ENCODE results near the gene MCM9.

The MCM9 gene

DNA sequence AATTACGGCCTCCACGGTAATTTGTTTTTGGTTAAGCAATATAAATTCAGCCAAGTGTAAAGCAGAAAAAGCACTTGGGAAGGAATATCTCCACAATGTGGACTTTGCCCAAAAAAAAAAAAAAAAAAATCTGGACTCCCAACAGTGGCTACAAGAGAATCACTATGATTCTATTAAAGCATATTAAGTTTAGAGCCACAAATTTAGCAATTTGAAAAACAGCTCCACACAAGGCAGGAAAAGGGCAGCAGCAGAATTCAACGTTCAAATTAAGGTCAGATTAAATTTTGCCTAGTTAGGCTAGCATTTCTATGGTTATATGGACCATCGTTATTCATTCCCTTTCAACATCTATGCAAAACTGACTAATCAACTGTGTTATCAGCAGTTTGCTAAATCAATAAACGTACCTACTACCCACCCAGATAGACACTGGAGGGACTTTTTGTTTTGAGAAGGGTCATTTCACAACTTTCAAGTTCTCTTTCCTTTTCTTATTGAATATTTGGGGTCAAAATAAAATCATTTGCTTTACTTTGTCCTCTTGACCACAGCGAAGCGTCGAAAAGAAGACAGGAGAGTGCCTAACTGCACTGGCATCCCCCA, 1.0 kb downstream of the MCM9 start:
- in situ Hi-C loops (cut with HindIII; ENCODE audit: low sequenced_read_pairs): no loop called here

DNA sequence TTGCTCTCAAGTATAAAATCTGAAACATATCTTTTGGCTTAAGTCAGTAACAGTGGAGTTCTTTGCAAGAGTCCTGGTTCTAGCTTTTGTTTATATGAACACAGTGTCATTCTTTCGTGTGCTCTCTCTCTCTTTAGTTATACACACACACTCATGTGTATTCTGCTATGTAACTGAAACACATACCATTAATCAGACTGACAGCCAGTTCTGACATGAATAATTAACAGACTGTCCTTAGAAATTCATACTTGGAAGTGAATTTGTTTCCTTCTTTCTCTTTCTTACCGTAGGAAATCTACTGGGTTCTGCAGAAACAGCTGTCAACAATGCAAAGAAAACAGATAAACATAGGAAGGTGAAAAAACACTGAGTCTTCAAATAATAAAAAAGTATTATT, 2.5 kb downstream of the MCM9 start:
- in situ Hi-C loops (cut with HindIII; ENCODE audit: low sequenced_read_pairs): no loop called here

DNA sequence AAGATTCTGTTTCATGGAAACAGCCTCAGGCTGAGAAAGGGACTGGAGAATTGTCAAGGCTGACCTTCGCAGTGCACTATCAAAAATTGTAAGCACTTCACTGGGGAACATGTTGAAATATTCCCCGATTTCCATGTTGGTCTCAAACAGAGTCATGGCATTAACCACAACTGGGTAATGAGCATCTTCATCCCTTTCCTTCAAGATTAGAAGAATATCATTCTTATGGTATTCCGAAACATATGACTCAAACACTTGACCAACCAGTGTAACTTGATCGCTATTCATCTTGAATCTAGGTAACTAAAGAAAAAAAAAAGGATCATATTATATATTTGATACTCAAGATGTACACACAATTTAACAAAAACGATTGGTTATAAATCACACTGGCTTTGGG, 3.5 kb downstream of the MCM9 start:
- in situ Hi-C loops (cut with HindIII; ENCODE audit: low sequenced_read_pairs): no loop called here

DNA sequence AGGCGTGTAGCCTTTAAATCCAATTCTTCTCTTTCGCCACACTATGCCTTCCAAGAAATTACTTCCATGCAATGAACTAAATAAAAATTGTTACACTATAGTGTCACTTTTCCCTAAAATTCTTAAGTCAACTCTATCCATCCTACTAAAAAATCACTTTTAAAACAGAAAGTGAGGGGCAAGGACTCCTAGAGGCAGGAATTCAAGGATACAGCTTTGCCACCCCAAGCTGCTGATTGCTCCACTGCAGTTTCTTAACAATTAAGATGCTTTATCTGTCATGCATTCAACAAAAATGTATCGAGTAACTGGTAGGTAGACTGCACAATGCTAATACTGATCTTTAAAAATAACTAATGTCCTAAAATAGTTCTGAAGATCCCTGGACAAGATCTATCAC, 4.3 kb downstream of the MCM9 start:
- in situ Hi-C loops (cut with HindIII; ENCODE audit: low sequenced_read_pairs): no loop called here

DNA sequence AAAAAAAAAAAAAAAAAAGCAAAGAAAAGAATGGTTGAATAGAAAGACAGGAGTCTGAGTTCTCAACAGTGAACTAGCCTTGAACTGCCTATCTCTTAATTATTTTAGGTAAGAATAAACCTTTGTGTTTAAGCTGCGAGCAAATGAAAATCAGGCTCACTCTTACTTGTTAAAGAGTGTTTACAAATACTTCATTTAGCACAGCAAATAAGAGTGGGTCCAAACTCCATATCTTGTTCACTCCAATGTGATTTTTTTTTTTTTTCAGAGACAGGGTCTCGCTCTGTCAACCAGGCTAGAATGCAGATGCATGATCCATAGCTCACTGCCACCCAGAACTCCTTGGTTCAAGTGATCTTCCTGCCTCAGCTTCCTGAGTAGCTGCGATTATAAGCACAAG, 11.9 kb downstream of the MCM9 start:
- in situ Hi-C loops (cut with HindIII; ENCODE audit: low sequenced_read_pairs): no loop called here

DNA sequence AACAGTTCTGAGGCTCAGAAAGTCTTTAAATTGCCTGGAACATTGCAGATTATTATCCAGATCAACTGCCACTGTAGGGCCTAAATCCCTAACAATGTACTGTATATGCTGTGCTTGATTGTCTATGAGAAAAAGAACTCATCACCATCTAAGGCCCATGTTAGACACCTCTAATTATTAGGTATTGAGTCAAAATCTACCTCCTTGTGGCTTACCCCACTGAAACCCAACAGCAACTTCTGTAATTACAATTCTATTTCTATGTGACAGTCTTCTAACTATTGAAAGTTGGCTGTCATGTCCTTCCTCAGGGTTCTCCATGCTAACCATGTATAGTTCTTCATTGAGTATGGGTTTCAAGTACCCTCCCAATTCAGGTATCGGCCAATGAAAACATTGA, 13.9 kb downstream of the MCM9 start:
- in situ Hi-C loops (cut with HindIII; ENCODE audit: low sequenced_read_pairs): no loop called here

DNA sequence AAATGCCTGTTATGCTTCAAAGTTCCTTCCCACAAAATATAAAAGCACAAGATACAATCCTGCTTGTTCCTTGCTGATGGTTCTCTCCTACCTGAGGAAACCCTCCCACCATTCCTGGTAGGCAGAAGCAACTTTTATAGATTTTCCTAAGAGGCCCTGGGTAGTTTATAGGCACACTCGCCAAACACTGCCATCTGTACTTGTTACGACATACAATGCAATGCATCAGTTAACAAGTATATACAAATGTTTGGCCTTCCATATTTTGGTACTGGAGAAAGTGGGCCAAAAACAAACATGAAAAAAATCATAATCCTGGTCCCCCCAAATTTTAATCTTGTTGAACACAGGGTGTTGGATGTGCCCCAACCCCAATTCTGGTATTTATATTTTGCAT, 16.6 kb downstream of the MCM9 start:
- in situ Hi-C loops (cut with HindIII; ENCODE audit: low sequenced_read_pairs): no loop called here

DNA sequence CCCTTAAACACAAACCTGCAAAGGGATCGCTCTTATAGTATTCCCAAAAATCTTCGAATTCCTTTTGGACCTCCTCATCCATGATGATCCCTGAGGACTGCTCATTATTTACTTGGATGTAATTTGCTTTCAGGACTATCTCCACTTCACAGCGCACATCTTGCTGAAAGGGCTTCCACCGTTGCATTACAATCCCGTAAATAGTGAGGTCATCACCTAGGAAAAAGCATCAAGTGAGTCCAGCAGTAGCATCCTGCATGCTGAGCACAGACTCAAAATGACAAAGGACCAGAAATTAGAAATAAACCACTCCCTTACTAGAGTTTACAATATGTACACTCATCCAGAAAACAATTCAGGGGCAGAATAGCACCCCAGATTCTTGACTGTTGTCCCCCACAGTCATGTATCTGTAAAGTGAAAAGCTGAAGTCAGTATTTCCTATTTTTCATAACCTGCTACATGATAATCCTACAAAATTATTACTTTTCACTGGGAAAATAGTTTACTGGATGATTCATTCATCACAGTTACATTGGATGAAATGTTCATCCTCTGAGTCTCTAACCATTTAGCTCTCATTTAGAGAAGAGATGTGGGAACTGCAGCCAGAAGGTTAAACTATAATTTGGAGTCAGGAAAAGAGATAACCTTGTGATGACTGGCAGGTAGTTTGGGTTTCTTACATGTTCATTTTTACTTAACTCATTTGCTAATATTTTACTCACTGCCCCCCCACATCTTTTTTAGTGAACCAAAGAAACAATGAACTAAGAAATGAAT, 17.2 kb downstream of the MCM9 start:
- in situ Hi-C loops (cut with HindIII; ENCODE audit: low sequenced_read_pairs): no loop called here

DNA sequence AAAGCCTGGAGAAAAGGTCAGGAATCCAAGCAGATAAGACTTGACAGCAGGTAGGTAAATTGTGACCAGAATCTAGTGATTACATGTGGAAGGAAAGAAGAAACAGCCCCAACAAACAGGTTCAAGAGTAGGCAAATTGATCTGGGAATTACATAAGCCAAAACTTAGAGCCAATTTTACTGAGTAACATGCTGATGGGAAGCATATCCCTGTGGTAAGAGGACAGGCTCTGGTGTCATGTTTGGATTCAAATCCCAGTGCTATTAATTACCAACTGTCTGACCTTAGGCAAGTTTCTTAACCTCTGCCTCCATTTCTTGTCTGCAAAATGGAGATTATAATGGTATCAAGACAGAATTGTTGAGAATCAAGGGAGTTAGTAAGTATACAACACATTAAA, 20.4 kb downstream of the MCM9 start:
- in situ Hi-C loops (cut with HindIII; ENCODE audit: low sequenced_read_pairs): no loop called here

DNA sequence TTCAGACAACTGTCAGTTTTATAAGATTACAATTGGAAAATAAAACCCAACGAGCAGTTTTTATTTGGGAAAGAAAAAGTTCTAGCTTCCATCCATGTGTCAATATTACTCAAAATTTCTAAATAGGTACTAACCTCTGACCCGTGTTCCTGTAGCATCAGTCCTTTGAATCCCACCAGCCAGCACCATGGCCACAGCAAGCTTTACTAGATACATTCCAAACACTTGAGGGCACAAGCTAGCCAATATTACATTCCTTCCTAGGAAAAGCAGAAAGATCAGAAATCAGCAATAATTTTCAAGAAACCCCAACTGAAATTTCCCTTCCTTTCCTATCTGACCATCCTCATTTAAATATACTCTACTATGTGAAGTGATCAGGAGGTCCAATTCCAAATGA, 21.8 kb downstream of the MCM9 start:
- in situ Hi-C loops (cut with HindIII; ENCODE audit: low sequenced_read_pairs): no loop called here

DNA sequence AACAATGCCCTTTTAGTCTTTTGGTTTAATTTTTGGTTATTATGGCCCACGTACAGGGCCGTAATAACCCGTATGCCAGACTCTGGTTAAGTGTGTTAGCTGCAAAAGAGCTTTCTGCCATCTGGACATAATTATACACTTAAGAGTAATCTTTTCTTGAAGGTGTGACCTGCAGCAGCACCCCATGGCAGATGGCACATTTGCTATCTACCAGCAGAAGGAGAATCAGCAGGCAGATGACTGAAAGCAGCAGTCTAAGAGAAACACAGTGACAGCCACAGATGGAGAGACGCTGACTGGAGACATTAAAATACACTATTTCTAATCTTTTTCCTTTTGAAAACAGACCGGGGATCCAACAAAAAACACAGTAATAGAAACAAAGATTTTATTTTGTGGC, 22.3 kb downstream of the MCM9 start:
- in situ Hi-C loops (cut with HindIII; ENCODE audit: low sequenced_read_pairs): no loop called here

DNA sequence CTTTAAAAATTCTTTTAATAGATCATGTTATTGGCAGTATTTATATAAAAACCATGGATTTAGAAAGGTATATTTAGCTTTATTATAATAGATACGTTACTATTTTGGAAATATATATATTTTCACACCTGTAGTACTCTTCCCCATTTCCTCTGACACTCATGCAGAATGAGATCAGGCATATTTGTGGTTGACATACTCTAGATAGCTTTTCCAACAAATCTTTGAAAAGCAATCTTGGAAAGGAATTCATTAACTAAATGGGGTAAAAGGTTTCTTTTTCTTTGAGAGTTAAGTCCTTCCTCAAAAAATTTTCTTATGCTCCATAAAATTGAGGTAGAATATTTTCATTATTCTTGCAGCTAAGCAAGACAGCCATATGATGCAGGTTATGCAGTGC, 26.5 kb downstream of the MCM9 start:
- in situ Hi-C loops (cut with HindIII; ENCODE audit: low sequenced_read_pairs): no loop called here

DNA sequence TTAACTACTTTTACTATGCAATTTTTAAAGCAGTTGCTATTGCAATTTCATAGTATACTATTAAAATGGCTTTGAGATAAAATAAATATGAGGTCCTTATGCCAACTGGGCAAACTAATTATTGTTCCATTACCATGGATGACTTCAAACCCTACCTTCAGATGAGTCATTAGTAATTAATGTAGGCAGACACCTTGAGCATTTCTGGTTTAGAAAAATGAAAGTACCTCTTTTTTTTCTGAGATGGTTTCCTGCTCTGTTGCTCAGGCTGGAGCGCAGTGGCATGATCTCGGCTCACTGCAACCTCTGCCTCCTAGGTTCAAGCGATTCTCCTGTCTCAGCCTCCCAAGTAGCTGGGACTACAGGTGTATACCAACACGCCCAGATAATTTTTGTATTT, 29.1 kb downstream of the MCM9 start:
- in situ Hi-C loops (cut with HindIII; ENCODE audit: low sequenced_read_pairs): no loop called here

DNA sequence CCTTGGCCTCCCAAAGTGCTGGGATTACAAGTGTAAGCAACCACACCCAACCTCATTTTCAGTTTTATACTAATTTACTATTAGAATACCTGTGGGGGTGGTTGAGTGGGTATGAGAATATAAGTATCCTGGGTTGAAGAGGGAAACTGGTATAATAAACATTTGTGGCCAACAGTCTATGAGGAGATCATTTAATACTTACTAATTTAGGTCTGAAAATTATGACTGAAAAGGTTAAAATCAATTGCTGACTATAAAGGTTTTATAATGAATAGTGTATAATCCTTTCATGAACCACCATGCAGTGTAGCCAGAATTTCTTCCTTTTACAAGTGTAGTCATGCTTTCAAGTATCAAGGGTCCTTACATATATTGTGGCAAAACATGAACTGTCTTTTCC, 29.9 kb downstream of the MCM9 start:
- in situ Hi-C loops (cut with HindIII; ENCODE audit: low sequenced_read_pairs): no loop called here

DNA sequence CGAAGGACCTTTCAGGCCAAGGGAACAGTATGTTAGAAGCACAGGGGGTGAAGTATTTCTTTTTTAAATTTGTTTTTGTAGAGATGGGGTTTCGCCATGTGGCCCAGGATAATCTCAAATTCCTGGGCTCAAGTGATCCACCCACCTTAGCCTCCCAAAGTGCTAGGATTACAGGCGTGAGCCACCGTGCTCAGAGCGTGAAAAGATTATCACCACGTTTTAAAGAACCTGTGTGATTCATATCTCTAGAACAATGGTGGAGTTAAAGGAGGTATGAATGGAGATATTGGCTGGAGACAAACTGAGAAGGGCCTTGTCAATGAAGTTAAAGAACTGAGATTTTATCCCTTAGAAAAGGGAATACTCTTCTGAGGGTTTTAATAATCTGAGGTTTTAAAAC, 31.3 kb downstream of the MCM9 start:
- in situ Hi-C loops (cut with HindIII; ENCODE audit: low sequenced_read_pairs): no loop called here

DNA sequence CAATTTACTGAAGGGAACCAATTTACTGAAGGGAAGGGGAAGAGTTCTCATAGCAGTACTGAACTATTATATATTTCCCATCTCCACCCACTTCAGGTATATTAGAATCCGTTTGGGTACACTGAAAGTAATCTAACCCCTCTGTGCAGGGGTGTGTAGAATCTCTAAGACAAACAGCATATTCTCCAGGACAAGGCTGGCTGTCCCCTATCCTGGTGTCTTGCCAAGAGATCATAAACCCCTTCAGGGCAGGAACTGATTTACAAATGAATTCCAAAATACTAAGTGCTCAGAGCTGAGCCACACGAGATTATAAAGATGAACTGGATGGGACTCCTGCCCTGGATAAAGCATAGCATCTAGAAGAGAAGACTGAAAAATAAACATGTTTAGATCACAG, 31.8 kb downstream of the MCM9 start:
- in situ Hi-C loops (cut with HindIII; ENCODE audit: low sequenced_read_pairs): no loop called here

DNA sequence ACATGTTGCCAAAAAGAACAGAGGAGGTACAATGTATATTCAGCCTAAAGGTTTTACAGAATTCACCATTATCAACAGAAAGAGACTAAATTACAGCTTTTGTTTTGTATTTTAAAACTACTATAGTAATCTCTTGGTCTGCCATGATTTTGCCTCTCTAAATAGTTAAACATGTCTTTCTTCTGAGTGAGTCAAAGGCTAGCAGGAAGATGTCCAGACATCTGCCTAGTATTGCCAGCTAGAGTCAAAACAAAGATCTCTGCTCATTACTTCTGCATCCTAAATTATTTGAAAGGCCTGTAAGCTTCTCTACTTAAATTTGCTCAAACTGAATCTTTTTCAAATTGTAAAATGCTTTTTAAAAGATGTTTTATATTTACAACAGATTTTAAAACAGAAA, 32.2 kb downstream of the MCM9 start:
- in situ Hi-C loops (cut with HindIII; ENCODE audit: low sequenced_read_pairs): no loop called here

DNA sequence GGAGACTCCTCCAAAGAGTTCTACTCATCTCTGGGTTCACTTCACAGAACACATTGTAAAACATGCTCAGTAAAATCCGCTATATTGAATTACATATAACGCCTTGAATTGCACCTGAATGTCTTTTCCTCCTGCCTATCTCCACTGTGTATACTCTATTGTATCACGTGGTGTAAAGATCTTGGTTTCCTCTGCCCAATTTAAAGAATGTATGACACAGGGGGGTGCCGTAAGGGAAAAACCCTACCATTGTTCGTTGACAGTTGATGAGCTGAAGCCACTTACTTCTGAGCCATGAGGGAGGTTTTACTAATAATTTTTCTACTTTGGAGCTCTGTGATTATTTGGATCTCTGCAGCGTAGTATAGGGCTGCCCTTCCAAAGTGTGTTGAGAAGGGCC, 35.0 kb downstream of the MCM9 start:
- in situ Hi-C loops (cut with HindIII; ENCODE audit: low sequenced_read_pairs): no loop called here

DNA sequence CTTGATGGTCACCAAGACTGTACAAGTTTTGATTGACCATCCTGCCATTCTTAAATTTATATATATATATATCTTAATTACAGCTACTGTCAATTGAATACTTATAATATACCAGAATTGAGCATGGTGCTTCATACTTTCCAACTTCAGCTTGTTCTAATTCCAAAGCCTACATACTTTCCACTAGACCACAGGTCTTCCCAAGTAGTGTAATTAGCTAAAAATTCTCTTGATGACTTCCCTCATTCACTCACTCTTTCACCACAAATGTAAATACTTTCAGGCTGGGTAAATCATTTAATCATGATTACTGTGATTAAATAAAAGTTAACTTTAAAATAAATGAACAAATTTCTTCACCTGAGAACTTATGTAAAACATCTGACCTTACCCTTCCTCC, 37.6 kb downstream of the MCM9 start:
- in situ Hi-C loops (cut with HindIII; ENCODE audit: low sequenced_read_pairs): no loop called here

DNA sequence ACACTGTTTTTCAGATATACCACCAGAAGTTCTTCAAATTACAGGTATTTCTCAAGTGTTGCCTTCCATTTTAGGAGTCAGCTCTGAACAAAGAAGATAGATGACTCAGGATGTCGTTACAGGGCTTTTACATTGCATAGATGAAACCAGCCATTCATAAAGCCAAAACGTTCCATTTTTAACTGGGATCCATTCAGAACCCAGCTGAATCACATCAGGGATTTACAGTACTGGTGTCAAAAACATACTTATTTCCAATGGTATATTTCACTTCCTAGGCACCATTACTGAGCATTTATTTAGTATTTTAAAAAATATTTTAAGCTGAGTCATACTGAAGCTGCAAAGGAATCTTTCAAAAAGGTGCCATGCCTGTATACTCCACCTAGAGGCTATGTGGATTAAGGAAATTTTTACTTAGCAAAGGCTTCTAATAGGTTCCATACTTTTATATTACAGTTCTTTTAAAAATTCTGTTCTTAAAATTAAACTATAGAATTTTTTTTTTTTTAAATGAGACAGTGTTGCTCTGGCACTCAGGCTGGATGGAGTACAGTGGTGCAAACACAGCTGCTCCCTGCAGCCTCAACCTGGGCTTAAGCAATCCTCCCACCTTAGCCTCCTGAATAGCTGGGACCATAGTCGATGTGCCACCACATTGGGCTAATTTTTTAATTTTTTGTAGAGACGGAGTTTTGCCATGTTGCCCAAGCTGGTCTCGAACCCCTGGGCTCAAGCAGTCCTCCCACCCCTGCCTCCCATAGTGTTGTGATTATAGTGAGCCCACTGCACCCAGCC, 38.4 kb downstream of the MCM9 start:
- in situ Hi-C loops (cut with HindIII; ENCODE audit: low sequenced_read_pairs): no loop called here

DNA sequence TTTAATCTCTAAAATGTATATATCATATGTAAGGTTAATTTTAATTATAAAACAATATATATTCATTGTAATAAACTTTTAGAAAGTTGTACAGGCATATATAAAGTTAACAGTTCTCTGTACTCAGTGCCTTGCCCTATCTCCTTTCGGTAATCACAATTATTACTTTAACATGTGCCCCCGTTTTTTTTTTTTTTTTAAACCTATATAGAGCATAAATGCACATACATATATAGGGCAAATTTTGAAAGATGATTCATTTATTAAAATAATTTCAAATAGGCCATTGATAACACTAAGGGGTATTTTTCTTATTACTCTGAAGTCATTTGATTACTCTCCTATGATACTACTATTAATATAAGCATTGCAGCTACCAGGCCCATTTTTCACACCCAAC, 39.1 kb downstream of the MCM9 start:
- in situ Hi-C loops (cut with HindIII; ENCODE audit: low sequenced_read_pairs): no loop called here

DNA sequence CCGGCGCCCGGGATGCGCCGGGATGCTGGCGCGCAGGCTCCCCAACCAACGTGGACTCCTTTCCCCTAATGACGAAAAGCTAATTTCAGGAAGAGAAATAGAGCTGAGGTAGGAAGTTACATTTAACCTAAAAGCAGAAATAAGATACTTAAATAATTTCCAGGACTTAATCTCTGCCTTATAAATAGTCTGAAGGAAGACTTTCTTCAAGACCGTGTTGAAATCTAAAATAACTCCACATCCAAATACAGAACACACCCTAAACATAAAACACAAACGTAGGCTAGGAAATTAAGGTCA, 39.7 kb downstream of the MCM9 start:
- in situ Hi-C loops (cut with HindIII; ENCODE audit: low sequenced_read_pairs): no loop called here

All from endothelial cell of hepatic sinusoid (primary cell).